HG03342 (cell line): Measurements from ENCODE around the gene SSBP3.

Experiments
- ATAC-seq: cut with Tn5 transposase; IDR thresholded peaks from one replicate; pipeline ENCODE4 v1.9.1; 2021; ENCODE audit warnings: mild to moderate bottlenecking, moderate library complexity; ENCODE audit not compliant: unreplicated experiment

SSBP3 gene

DNA sequence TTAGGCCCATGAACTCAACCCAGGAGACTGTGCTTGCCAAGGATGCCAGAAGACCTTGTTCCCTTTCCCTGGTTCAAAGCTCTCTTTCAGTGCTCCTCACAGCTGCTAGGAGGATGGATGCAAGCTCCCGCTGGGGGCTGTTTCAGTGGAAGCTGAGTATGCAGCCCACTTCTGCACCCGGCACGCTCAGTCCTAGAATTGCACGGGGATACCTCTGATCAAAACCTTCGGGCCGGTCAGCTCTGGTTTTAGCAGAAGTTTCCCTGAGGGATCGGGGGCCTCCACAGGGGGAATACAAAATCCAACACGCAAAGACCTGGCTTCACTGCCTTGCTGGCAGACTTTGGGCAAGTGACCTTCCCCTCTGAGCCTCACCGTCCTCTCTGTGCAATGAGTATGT, 4.2 kb upstream of the SSBP3 start:
- ATAC-seq = no peak

DNA sequence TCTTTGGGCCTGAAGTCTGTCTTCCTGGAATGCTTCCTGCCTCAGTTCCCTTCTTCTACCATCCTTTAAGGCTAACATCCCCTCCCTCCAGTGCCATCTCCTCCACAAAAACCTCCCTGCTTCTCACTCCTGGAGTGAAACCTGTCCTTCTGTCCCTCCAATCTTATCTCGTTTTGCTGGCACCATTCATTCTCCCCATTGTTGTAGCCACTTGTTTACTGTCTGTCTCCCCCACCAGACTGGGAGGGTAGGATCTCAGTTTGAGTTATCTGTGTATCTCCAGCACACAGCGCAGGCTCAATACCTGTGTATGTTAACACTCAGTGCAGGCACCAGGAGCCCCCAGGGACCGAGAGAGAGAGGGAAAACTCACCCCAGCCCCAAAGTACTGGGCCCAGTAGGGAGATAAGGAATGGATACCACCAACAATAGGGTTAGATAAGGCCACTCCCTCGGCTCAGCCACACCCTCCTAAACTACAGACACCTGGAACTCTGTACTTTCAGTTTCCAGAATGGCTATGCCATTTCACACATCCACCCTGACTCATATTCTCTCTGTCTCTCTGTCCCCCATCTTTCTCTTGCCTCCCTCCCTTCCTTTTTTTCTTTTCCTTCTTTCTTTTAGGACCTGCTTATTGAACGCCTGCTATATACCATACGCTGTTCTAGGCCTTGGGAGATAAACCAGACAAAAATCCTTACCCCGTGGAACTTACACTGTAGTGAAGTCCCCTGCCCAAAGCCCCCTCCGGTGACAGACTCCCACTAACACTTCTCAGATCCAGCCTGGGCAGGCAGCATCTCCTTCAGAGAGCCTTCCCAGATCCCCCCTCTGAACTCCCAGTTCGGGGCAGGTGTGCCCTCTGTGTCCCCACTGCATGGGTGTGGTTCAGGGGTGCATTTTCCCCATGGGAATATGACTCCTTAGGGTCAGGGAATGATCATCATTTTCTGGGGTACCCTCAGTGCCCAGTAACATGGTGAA, 3.3 kb upstream of the SSBP3 start:
- ATAC-seq = peak; percentile 51

DNA sequence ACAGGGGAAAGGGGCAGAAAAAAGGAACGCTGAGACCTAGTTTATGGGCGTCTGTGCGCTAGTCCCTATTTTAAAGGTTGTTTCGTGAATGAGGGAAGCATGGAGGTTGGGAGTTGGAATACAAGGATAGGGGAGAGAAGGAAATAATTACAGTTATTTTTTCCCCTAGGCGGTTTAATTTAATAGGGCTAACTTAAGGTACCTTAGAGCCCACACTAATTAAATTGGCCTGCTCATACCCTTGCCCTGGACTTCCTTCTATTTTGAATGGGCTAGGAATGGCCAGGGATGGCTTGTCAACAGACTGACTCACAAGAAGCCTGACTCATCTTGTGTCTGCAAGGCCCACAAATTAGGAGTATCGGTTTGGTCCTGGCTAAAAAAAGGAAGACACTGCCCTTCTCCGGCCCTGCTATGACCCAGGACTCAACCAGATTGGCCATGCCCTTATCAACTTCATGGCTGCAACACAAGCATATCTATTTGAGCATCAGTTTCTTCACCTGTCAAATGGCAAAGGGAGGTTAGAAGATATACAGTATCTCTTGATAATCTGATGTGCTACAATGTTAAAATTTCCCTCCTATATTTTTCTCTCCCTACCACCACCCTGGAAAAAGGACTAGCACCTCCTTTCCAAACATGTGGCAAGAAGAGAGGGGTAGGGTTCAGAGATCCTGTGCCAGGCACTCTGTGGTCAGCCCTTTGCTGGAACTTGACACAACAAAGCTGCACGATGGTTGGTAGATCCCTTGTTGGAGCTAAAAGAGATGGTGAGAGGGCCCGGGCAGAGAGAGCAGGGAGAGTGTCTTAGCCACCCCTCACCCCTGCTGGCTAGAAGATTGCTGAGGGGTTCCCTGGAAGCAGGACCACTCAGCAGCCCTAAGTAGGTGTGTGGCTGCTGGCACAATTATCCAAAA, 2.2 kb upstream of the SSBP3 start:
- ATAC-seq = no peak

DNA sequence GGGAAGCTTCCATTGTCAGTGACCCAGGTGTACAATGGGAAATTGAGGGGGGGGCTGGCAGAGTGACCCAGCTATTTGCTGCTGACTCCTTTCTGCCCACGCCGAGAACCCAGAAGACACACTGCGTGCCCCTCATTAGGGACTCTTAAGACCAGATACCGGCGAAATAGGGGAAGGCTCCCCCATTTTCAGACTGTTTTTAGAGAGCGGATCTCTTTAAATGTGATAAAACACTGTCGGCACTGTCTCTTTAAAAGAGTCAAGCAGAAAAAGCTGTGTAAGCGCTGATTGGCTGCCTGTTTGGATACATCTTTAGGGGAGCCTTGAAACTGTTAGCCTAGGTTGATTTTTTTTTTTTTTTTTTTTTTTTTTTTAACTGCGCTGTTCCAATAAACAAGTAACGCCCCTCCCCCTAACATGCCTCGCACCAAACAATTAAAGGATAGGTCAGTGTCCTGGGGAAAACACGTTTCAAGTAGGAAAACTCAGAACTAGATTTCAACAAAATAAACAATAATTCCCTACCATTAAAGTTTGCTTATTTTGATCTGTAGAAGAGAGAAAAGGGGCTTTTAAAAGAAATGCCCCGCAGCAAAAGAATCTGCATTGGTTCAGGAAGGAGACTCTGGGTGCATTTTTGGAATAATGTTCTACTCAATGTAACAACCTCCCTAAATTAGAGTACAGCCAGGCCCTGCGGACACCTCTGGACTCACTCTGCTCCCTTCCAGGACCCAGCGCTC, 1.4 kb upstream of the SSBP3 start:
- peak; percentile 29 for ATAC-seq

DNA sequence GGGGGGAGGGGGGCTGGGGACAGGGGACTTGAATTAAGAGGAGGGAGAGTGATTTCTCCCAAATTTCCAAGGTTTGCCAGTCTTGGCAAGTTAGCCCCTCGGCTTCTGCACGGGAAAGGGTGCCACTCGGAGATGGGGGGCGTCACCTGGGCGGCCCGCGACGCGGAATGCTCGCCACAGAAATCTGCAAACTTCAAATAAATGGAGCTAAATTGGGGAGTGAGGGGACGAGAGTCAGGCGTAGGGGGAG, 885 bp upstream of the SSBP3 start:
- ATAC-seq = no peak

DNA sequence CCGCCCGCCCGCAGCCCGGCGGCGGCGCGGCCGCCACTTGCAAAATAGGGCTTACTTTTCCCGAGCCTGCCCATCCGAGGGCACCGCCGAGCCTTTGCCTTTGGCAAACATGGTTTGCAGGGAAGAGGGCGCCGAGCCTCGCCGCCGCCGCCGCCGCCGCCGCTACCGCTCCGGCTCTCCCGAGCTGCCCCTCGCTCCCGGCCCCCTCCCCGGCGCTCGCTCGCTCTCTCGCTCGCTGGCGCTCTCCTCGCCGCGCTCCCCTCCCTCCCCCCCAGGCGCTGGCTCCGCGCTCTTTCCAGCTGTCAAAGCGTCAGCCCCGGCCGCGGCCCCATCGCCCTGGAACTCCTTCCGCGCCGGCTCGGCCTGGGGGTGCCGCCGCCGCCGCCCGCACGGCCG, 298 bp downstream of the SSBP3 start:
- ATAC-seq = no peak

DNA sequence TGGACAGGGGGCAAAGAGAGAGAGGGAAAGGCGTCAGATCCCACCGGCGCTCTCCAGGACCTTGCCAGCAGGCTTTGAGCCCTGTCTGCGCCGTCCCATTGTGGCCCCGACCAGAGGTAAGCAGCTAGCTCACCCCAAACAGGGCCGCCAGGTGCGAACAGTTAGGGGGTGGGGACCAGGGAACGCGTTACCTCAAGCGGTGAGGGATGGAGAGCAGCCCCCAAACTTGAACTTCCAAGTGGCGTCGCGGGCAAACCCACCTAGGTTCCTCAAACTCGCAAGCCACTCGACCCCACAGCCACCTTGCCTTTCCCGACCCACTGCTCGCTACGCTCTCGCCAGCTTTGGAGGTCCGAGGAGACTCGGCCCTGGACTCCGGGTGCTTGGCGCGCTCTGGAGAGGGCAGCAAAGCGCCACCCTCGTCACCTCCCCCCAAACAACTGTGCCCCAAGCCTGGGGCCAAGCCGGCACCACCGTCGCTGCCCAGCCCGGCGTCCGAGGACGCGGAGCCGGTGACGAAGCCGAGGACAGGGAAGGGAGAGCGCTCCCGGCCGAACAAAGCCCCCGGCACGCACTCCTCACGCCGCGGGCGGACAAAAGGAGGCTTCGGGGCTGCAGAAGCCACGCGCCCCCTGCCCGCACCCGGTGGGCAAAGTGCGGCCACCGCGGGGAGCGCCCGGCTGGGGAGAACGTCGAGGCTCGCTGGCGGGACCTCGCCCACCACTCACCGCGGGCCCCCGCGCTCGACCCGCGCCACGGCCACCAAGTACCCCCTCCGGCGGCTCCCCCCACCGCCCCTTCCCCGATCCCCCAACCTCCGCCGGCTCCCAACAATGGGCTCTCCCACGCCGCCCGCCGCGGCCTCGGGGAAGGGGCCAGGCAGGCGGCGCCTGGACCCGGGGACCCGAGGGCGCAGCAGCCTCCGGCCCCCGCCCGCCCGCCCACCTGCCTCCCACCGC, 976 bp downstream of the SSBP3 start:
- ATAC-seq = no peak

DNA sequence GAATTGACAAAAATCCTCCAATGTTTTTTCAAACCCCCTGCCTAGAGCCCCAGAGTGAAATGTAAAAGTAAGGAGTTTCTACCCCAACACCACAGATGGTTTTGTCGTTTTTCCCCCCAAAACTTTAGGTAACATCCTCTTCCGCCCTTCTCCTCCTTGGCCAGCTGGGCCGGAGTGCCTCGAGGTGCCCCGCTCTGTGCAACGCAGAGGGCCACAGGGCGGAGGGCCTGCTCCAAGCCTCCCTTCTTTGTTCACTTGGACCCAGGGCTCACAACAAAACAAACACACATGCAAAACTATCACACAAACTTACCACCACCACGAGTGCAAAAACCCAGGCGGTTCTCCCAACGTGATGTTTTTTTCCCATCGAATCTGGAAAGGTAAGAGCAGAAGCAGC, 1.9 kb downstream of the SSBP3 start:
- no peak for ATAC-seq

DNA sequence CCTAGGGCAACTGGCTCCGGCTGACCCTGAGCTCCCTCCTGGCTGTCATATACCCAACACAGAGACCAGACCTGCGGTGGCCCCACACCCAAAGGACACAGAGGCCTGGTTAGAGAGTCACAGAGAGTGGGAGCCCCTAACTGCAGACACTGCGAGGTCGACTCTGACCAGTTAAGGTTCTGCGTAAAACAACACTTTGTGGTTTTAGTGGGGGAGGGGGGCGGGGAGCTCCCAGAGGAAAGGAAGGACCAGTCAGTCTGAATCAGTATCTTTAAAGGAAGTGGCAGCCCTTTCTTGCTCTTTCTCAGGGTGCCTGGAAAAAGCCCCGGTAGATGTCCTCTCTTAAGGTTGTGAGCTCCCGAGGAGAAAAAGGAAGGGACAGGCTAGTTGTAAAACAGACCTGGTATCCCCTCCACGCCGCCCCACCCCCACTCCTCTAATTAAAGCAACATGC, 2.4 kb downstream of the SSBP3 start:
- no peak for ATAC-seq

DNA sequence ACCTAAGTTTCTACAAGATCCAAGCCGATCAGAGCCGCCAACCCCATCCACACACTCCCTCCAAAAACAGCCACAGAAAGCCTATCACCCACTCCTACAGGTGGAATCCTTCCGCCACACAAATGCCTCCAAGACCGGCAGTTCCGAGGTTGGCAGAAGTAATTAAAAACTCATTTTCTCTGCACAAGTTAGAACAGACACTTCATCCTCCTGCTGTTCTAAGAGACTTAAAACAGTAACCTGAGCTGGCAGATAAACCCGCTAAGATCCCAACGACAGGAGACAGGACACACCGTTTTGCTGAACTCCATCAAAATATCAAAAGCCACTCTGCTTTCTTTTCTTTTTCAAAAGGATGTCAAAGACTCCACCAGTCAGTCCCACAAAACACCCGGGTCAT, 2.8 kb downstream of the SSBP3 start:
- no peak for ATAC-seq

DNA sequence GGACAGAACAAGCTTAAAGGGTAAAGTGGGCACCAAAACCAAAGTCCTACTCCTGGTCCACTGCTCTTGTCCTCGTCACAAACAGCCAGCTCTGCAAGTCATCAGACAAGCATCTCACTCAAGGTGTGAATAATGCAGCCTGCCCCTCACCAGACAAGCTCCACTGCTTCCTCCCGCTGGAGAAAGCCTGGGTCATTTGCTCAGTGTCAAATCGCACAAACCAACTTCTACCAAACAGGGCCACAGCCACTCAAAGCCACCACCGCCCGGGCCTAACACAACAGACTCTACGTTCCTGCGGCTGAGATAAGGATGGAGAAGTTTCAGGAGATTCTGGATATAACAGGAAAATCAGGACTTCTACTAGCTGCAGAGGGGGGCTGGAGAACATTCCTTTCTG, 3.3 kb downstream of the SSBP3 start:
- no peak for ATAC-seq

DNA sequence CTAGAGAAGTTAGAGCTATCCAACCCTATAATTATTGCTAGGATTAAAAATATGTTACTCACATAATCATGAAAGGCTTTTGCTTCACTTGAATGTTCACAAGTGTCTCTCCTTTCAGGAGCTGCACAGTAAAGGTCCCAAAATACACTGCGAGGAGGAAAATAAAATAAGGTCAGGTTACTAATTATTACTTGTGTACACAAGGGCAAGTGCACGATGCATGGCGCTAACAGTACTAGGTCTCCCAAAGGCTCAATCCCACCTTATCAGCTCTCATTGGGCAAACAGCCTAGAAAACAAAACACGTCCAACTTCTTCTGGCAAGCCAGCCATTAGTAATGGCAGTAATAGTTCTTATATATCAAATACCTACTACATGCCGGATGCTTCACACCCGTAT, 4.4 kb downstream of the SSBP3 start:
- ATAC-seq = no peak

DNA sequence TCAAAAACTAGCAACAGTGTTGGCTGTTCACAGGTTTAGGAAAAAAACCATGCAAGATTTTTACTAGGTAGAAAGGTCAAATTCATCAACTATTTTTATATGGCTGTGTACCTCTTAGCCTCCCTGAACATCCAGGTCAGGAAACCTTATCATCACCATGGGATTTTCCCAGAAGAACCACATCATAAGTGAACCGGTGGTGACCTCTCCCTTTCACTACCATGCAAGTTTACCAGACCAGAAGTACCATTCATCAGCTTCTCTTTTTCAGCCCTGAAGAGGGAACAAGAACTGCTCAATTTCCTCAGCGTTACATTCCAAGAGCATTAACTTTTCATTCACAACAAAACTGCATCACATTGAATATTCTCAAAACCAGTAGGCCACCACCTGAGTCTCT, 5.9 kb downstream of the SSBP3 start:
- ATAC-seq = no peak

DNA sequence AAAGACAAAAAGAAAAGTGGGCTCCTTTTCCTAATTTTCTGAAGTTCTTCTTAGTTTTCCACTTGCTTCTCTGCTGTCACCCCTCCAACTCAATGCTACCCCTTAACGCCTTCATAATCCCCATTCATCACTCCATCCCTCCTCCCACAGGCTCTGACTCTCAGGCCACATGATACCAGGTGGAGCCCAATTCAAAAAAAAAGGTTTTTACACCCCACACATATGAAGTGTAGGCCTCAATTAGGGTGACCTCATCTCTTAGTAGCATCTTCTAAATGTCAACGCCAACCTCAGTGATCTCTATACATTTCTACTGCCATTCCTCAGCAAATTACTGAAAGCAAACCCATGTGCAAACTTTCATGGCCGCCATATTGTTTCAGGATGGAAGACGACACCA, 6.4 kb downstream of the SSBP3 start:
- ATAC-seq = no peak

DNA sequence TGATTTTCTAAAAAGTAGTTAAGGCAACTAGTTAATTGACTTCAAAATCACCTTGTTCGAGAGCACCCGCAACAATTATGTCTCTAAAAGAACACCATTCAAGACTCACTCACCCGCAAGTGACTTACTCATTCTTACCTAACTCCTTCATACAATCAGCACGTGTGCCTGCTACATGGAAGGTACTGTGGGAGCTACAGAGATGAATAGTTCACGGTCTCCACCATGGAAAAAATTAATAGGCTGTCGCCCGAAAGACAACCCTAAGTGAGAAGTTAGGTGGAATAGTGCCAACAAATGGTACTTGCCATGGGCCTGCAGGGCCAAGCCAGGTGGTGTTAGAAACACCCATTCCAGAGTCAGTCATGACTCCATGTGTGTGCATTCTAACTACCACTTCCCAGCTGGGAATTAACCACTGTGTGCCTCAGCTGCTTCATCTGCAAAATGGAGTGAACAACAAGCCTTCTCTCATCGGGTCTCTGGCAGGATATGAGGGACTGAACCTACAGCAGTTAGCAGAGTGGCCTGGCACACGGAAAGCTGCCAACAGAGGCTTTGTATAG, 7.1 kb downstream of the SSBP3 start:
- ATAC-seq = no peak

DNA sequence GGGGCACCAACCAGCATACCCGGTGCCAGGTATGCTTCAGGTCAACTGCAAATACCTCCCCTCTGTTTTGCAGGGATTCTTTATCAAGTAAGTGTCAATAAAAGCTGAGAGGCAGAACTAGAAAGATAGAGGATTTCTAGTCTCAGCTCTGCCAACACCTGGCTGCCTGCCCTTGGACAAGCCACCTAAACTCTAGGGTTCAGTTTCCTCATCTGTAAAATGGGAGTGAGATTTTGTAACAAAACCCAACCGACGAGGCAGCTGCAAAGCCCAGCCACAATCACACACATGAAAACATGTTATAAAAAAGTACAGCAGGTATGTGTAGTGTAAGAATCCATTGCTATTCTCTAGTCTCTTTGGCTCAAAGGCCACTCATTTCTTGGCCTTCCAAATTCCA, 8.2 kb downstream of the SSBP3 start:
- no peak for ATAC-seq

DNA sequence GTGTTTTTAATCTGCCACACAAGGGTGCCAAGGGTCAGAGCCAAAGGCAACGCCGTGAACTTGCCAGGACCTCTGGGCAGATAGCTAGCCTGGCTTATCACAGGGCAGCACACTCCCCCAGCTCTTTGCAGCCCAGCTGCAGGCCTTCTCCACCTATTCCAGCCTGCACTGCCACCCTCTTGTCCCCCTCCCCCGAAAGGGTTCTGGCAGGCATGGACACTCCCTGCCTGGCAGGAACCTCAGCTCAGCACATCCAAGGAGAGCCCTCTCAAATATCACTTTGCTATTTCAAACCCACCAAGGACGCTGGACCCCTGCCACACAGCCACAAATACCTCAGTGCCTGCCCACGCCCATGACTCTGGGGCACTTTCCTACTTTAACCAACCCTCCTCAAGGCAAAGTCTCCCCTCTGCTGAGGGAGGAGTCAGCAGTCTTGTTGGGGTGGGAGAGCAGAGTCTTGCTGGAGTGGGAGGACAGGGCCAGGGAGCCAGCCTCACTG, 9.1 kb downstream of the SSBP3 start:
- no peak for ATAC-seq

DNA sequence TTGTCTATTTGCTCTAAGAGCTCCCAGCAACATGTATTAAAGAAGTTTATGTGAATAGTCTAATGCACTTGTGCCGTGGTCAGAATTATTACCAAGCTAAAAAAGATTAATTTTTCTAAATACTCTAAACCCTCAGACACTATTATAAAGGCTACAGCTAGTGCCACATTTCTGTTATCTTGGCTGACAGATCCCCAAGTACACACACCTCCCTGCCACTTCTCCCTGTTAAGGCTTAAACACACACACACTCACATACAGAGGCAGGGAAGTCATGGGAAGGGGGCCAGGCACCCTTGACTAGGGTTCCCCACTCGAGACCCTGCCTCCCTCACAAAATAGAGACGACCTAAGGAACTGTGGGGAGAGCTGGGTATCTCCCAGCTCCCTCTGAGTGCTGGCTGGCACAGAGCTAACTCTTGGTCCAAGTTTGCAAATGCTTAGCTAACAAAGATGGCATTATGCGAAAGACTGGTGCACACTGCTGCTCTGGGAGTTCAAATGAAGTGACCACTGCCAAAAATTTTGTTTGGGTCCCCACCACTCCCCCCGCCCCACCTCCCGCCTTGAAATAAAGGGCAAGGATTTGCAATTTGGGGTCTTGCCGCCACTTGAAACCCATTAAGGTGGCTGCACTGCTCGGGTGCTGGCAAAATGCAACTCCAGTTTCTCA, 9.8 kb downstream of the SSBP3 start:
- no peak for ATAC-seq

DNA sequence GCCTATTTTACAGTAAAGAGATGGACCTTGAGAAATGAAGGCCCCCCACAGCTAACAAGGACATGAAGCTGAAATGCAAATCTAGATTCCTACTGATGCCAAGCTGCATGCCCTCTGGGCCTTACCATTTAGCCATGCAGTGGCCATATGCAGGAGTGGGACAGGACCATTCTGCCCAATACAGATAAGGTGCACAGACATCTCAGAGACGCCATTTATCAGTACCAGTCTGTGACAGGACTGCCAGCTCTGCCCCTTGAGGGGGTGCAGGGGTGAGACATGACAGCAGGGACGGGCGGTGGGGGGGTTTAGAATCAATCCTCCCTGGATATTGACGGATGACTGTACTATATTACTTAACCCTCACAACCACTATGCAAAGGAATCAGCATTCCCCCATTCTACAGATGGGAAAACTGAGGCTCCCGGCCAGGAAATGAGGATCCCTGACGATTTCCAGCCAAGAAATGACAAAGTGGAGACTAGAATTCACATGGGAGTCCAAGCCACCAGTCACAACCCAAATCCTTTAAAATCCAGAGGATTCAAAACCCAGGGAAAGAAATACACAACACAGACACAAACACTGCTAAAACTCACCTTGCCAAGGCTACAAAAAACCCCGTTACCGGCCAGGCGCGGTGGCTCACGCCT, 10.8 kb downstream of the SSBP3 start:
- ATAC-seq = no peak
